NOMO-1 treated with dmso at 0.1 percent for 144 hours (cell line): ENCODE measurements around the gene ZNF606.
A peak's percentile ranks its signal among the peaks of the same experiment; 100 is the strongest.

ENCODE experiments used
- DNase-seq: peaks from one replicate; lab custom pipeline; 2025; ENCODE audit not compliant: unreplicated experiment; lab: John Stamatoyannopoulos, UW

ZNF606 gene

GRCh38 chr19:58002384-58003173 is at the start of gene ZNF606:
Gene ZNF606 (minus strand): TSS chr19:58002820. CDS start chr19:58001319, 1,501 bp downstream.
- DNase-seq: peak; percentile 79

DNA sequence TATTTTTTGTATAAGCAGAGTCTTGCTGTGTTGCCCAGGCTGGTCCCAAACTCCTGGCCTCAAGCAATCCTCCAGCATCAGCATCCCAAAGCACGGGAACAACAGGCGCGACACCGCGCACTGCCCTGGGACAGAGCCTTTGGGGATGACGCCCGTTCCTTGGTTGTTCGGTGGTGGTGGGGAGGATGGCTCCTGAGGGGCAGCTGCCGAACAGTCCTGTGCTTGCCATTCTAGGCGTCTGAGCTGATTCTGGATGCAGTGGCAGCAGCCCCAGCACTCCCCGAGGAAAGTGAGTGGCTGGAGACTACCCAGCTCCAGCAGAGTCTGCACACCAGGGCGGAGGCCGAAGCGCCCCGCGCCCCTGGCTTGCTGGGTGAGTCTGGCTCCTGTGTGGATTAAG is 49.6 kb upstream of the ZNF606 start:
- no peak for DNase-seq

DNA sequence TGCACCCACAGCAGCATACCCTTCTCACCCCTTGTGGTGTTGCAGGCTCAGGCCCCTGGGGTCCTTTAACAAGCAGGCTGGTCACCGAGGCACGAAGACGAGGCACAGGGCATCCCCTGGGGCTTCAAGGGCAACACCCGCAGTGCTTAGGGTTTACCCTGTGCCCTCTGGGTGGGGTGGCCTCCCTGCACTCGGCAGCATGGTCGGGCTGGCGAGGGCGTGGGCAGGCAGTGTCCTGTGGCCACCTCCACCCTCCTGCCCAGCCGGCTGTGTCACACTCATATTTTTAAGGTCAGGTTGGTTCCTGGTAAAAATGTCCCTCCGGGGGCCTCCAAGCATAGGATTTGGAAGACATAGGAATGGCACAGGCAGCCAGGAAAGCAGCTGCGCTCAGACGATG is 45.1 kb upstream of the ZNF606 start:
- DNase-seq: no peak

DNA sequence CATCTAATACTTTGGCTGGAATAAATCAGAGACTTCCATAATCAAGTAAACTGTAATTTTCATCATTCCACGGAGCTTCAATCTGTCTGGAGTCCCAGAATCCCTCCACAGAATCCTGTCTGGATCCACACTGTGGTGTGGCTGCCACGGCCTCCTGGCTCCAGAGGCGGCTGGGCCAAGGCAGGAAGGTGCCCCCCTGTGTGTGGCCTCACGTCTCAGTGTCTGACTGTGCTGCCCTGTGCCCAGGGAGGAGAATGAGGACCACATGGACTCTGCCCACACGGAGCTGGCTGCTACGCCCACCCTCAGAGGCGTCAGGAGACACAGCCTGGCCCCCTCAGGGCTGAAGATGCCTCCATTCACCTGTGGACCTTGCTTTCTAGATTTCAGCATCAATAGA is 44.2 kb upstream of the ZNF606 start:
- DNase-seq: no peak

DNA sequence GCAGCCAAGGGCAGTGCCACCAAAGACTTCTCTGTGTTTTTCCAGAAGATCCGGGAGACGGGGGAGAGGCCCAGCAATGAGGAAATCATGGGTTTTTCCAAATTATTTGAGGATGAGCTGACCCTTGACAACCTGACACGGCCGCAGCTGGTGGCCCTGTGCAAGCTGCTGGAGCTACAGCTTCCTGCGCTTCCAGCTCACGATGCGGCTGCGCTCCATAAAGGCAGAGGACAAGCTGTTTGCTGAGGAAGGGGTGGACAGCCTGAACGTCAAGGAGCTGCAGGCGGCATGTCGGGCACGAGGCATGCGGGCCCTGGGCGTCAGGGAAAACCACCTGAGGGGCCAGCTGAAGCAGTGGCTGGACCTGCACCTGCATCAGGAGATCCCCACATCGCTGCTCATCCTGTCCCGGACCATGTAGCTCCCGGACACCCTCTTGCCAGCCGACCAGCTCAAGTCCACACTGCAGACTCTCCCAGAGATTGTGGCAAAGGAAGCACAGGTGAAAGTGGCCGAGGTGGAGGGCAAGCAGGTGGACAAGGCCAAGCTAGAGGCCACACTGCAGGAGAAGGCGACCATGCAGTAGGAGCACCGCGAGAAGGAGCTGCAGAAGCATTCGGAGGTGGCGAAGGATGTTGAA is 42.9 kb upstream of the ZNF606 start:
- no peak for DNase-seq

GRCh38 chr19:58044886-58045285 is 42.3 kb upstream of the ZNF606 start:
- DNase-seq: no peak

DNA sequence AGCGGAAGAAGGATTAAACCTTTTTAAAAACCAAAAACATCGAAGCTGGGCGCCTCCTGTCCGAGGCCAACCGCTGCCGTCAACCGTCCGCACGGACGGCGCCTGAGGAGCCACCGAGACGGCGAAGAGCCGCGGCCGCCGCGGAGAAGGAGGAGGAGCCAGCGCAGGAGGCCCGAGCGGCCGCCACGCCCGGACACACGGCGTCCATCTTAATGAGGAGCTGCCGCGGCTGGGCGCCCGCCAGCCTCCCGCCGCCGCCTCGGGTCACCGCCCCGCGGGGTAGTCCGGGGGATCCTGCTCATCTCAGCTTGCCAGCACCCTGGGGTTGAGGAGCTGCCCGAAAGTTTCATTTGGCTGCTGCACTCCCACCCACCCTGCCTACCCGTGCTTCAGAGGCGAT is 41.8 kb upstream of the ZNF606 start:
- no peak for DNase-seq

DNA sequence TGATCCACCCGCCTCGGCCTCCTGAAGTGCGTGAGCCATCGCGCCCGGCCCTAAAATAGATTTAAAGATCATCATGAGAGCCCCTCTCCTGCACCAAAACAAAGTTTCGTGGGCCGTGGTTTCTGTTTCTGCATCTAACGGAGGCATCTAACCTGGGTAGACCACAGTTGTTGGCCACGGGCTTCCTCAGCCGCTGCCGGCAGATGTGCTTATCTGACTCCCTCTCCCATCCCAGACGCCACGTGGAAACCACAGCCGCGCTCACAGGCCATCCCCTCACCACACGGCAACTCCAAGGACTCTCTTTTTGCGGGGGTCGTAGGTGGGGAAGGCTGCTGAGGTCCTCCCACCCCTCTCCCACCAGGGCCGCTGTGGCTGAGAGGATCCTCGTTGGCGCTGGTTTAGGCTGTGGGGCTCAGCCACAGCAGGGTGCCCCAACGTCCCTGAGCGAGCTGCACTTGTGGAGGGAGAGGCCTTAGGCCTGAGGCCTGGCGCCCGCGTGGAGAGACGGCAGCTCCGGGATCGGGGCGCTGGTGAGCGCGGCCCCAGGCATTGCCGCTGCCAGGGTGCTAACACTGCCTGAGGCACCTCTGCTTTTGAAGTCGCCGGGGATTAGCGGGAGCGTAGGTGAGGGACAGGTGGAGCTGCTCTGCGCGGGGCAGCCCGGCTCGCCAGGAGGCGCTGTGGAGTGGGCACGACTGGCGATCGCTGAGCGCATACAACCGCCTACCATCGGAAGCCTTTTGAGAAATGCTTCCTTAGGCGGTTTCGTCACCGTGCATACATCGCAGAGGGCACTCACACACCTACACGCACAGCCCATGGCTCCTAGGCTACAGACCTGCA is 40.1 kb upstream of the ZNF606 start:
- no peak for DNase-seq

DNA sequence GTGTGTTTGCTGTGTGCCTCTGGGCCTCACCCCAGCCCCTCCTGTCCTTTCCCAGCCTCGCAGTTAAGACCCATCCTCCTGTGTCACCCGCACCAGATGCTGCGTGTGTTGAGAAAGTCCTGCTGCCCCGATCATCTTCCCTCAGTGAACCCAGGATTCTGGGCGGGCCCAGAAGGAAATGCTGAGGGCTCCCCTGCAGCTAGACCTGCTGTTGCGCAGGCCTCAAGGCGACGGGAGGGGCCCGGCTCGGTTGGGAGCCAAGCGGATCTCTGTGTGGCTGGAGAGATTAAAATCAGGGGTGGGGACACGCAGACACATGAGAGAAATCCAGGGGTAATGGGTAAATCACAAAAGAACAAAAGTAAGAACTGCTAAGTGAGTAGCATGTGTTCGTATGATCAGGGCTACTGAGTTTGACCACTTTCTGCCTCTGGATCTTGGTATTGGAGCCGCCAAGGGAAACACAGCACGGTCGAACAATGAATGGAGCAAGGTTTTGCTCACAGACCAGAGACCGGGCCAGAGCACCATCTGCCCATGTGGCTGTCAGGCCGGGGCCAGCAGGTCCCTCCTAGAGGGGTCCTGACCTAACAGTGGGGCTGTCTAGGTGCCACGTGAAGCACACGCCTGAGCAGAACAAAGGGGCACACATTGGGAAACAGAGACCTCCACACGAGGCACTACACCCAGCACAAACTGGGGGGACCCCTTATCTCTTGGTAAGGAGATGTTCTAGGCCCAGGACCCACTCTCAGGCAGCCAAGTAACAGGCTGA is 38.3 kb upstream of the ZNF606 start:
- DNase-seq: no peak

DNA sequence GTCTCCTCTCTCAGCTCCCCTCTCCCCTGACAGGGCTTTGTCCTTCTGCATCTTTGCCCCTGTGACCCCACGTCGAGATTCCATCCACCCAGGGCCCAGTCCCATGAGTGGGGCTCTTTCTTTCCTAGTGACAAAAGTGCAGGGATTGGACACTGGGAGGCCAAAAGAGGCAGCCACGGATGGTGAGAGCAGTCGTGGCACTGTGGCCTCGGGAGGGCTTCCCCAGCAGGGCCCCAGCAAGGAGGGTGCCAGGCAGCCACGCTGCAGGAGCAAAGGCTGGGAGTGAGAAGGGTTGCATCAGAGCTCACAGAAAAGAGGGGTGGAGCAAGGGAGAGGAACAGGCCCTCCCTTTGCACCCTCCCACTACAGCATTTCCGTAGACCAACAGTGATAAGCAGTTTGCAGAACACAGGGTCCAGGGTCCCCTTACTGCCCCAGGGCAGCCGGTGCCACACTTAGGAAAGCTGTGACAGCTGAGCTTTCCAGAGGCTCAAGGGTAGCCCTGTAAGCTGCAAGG is 36.1 kb upstream of the ZNF606 start:
- no peak for DNase-seq

- DNase-seq: no peak
Measured at GRCh38 chr19:58037927-58038687, 35.5 kb upstream of the ZNF606 start.

DNA sequence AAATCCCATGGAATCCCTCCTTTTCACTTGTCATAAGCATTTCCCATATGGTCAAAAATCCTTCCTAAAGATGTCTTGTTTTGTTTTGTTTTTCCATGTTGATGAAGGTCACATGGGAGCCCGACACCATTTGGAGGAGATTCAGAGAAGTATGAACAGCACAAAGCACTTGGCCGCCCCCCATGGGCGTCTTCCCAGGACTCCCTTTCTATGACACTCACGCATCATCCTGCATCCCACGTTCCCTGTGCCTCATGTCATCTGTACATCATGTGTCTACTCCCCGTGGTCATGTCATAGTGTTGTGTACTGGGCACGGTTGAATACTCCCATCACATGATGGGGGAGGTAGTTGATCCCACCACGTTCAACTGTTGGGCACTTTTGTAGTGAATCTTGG is 33.2 kb upstream of the ZNF606 start:
- no peak for DNase-seq

GRCh38 chr19:58034477-58034793 is 31.8 kb upstream of the ZNF606 start:
- DNase-seq: no peak

DNA sequence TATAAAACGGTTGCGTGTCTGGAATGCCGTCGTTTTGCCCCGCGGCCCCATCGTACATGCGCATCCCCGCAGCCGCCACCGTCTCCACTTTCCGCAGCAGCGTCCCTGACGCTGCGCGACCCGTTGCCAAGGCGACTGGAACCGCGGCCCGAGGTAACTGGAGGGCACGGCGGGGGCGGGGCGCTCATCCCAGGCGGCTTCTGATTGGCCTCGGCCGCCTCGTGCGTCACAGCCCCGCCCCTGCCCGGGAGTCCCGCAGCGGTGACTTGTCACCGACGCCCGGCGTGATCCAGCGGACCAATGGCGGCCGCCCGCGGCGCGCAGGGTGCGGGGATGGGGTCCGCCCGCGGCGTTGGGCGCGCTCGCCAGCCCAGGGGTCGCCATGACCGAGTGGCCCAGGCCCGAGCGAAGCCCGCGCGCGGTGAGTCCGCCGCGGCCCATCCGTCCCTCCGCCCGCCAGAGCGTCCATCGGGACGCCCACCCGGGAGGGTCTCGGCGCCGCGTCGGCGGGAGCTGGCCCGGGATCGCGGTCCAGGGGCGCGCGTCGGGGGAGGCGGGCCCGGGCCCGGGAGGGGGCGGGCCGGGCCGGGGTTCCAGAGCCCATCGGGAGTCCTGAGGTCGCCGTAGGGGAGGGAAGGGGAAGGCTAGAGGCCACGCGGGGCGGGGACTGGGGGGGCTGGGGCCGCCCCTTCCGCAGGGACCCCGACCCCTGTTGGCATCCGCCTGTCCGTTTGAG is 31.3 kb upstream of the ZNF606 start, which contains the start of gene ZSCAN1:
Gene ZSCAN1, plus strand, starts transcription at position 285 of the 736 bp plus-strand sequence. CDS start 3,812 bp downstream, outside the sequence.
- DNase-seq: no peak

GRCh38 chr19:58024661-58025060 is 22.0 kb upstream of the ZNF606 start:
- no peak for DNase-seq

- DNase-seq: no peak
Measured at GRCh38 chr19:58022283-58022660, 19.7 kb upstream of the ZNF606 start.

DNA sequence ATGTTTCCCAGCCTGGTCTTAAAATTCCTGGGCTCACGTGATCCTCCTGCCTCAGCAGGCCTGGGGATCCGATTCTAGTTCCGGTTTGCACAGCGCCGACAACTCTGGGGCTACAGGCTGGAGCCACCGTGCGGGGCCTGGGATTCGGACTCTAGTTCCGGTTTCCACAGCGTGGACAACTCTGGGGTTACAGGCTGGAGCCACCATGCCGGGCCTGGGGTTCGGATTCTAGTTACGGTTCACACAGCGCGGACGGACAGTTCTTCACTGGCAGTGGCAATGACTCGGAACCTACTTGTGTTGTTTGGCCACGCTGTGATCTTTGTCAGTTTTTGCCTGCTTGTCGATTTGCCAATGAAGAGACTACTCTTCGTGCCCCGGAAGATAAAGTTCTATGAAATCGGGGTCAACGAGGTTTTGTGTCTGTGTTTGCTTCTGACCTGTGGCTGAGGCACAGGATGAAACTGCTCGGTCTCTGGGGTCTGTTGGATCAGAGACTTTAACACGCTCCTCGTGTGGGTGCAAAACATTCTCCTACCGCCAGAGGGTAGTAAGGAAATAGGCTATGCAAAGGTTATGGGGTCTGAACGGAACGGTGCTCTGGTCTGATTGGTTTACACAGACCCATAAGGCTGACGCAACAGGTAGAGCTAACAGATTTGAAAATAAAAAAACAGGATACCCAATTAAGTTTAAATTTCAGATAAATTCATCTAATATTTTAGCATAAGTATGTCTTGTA is 19.1 kb upstream of the ZNF606 start:
- DNase-seq: no peak

DNA sequence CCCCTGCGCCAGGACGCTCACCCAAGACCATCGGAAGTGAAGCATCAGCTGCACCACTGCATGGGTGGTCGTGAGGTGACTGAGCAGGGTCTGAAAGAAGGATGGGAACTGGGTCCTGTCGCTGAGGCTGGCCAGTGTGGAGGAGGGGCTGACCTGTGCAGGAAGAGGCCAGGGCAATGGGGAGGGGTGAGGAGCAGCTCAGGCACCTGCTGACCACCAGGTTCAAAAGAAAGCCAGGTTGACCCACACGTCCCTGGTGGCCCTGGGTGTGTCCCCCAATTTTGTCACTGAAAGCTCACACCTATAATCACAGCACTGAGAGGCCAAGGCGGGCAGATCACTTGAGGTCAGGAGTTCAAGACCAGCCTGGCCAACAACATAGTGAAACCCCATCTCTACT is 17.5 kb upstream of the ZNF606 start:
- DNase-seq: no peak

DNA sequence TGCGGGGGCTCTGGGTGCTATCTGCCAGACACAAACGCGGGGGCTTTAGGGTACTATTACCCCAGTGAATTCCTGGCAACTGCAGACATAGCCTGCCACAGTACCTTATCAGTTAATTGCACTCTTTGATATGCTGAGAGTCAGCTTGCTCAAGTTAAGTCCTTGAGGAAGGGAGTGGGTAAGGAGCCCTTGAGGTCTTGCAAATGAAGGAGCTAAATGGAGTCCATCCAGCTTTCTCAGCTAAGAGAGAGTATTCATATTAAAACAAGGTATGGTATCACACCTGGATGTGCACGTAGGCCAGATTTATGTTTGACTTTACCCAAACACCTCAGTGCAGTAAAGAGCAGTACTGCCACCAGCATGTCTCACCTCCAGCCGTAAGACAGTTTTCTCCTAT is 11.5 kb upstream of the ZNF606 start:
- DNase-seq: no peak
